Activated T-cell treated with anti-CD3 and anti-CD28 coated beads for 1 hour (primary cell): ENCODE measurements around the gene HUNK.
"Not testable (repeated sequence)": the region's sequence is repeated elsewhere in the genome, so short reads cannot be mapped to it uniquely, and the experiment has no call there.

ENCODE experiments used
- DNase-seq: peaks from one replicate; pipeline ENCODE4 v3.0.0-alpha.2; 2020; ENCODE audit warnings: low read depth

Gene HUNK

GRCh38 chr21:31922881-31923280, 50.1 kb downstream of the HUNK start:
- DNase-seq = no peak

GRCh38 chr21:31923756-31924155, 50.9 kb downstream of the HUNK start:
- DNase-seq = no peak

GRCh38 chr21:31924548-31924947, 51.7 kb downstream of the HUNK start:
- no peak for DNase-seq

- no peak for DNase-seq
Observed at GRCh38 chr21:31926498-31926897, 53.7 kb downstream of the HUNK start.

- DNase-seq = no peak
Observed at GRCh38 chr21:31927689-31928353, 55.0 kb downstream of the HUNK start.

GRCh38 chr21:31928656-31929055, 55.8 kb downstream of the HUNK start:
- no peak for DNase-seq

- DNase-seq = no peak
Observed at GRCh38 chr21:31929548-31929947, 56.7 kb downstream of the HUNK start.

GRCh38 chr21:31930001-31930400, 57.2 kb downstream of the HUNK start:
- no peak for DNase-seq

- no peak for DNase-seq
Observed at GRCh38 chr21:31931644-31932469, 59.0 kb downstream of the HUNK start.

GRCh38 chr21:31932470-31932764, 59.6 kb downstream of the HUNK start:
- no peak for DNase-seq

- DNase-seq = no peak
Observed at GRCh38 chr21:31937303-31937702, 64.5 kb downstream of the HUNK start.

GRCh38 chr21:31938330-31939301, 65.8 kb downstream of the HUNK start:
- no peak for DNase-seq

GRCh38 chr21:31941694-31942093, 68.9 kb downstream of the HUNK start:
- no peak for DNase-seq

- DNase-seq = no peak
Observed at GRCh38 chr21:31943561-31943960, 70.7 kb downstream of the HUNK start.

GRCh38 chr21:31945141-31945540, 72.3 kb downstream of the HUNK start:
- no peak for DNase-seq

GRCh38 chr21:31945546-31945945, 72.7 kb downstream of the HUNK start:
- no peak for DNase-seq

- DNase-seq = no peak
Observed at GRCh38 chr21:31946231-31946630, 73.4 kb downstream of the HUNK start.

GRCh38 chr21:31946876-31947550, 74.2 kb downstream of the HUNK start:
- not testable (repeated sequence) for DNase-seq

GRCh38 chr21:31948676-31949075, 75.9 kb downstream of the HUNK start:
- no peak for DNase-seq

- DNase-seq = no peak
Observed at GRCh38 chr21:31952828-31953227, 80.0 kb downstream of the HUNK start.

GRCh38 chr21:31957631-31958030, 84.8 kb downstream of the HUNK start:
- DNase-seq = no peak

- DNase-seq = no peak
Observed at GRCh38 chr21:31959881-31960280, 87.1 kb downstream of the HUNK start.
